Gastroesophageal sphincter (tissue), 4 donors: ENCODE data around the gene ITGBL1. TPM values are rescaled to one million over a fixed set of nuclear protein-coding genes. Genes with fewer than 3 reads are reported as not detected.
A peak's percentile ranks its signal among the peaks of the same experiment; 100 is the strongest.

ENCODE experiments used
- ATAC-seq: fragments of 150-250 bp; one replicate; pipeline ENCODE4 v1.9.1; 2016; ENCODE audit warnings: mild to moderate bottlenecking, moderate library complexity
- H3K27ac ChIP-seq, 4 donors: fragments of 200-600 bp; sonication (generic) in 3 of 4; 1 replicate in 3 of 4; 2 replicates in 1 of 4; pipeline ENCODE4 v1.5.1; 2016 to 2019
- H3K27me3 ChIP-seq: fragments of 200-600 bp; sonication (generic); one replicate; pipeline ENCODE4 v1.5.1; 2019
- H3K36me3 ChIP-seq, 2 donors: fragments of 200-600 bp; sonication (generic); one replicate each; pipeline ENCODE4 v1.5.1; 2019; ENCODE audit warnings: control low read depth in 1 of 2
- H3K4me1 ChIP-seq, 3 donors: fragments of 200-600 bp; sonication (generic); 1 replicate in 2 of 3; 2 replicates in 1 of 3; pipeline ENCODE4 v1.5.1; 2016 to 2019; ENCODE audit warnings: control low read depth in 2 of 3
- H3K4me3 ChIP-seq, 2 donors: fragments of 200-600 bp; sonication (generic); one replicate each; pipeline ENCODE4 v1.5.1; 2019; ENCODE audit warnings: mild to moderate bottlenecking in 1 of 2, moderate library complexity in 1 of 2
- H3K9me3 ChIP-seq, 3 donors: fragments of 200-600 bp; sonication (generic); one replicate each; pipeline ENCODE4 v1.5.1; 2017 to 2019; ENCODE audit warnings: control low read depth in 2 of 3
- CTCF ChIP-seq, 4 experiments: fragments of 200-600 bp in 2 of 4; fragments of 450-650 bp in 2 of 4; sonication (generic) in 1 of 4; IDR thresholded peaks; one replicate each; pipeline ENCODE4 v1.5.1; 2017 to 2019; ENCODE audit warnings: antibody characterized with exemption in 4 of 4, mild to moderate bottlenecking in 2 of 4, moderate library complexity in 2 of 4
- EP300 ChIP-seq: sonication (generic); formaldehyde crosslinking; IDR thresholded peaks from one replicate; pipeline ENCODE4 v1.6.1; 2017; ENCODE audit warnings: antibody characterized with exemption, mild to moderate bottlenecking
- POLR2A ChIP-seq, 2 donors: fragments of 450-650 bp; IDR thresholded peaks; one replicate each; pipeline ENCODE4 v1.6.1; 2017; ENCODE audit warnings: antibody characterized with exemption in 2 of 2, mild to moderate bottlenecking in 2 of 2, moderate library complexity in 1 of 2
- POLR2AphosphoS5 ChIP-seq: sonication (generic); formaldehyde crosslinking; IDR thresholded peaks from one replicate; pipeline ENCODE4 v1.6.1; 2017; ENCODE audit warnings: antibody characterized with exemption
- WGBS, 2 donors: methylation state at CpG; one replicate each; pipeline ENCODE4 v1.1.5; 2018; ENCODE audit warnings: low coverage in 1 of 2; 5-methylcytosine and 5-hydroxymethylcytosine counted together
- total RNA-seq, 4 donors: library from RNA; depleted of rRNA; stranded (reverse); fragments of >200 nt; gene quantifications; one replicate each; pipeline ENCODE4 v1.1.0, GENCODE V29; 2016

ITGBL1 gene
- total RNA-seq, 4 donors from 2014 or later, result 8.6 to 28.0 (median 12.8) TPM

GRCh38 chr13:101711307-101712025 lies 259.0 kb downstream of the ITGBL1 start:
- Histone ChIP-seq H3K36me3 (no peaks in the 10 kb centered on the region), H3K27ac (no peak overlapping the region), H3K4me3 (no peak overlapping the region), H3K4me1 (no peaks in the 10 kb centered on the region), H3K27me3 (no peaks in the 10 kb centered on the region), H3K9me3 (no peaks in the 10 kb centered on the region)
- TF ChIP-seq CTCF (IDR thresholded peaks at IDR 0.05) (no peak), POLR2A (IDR thresholded peaks at IDR 0.05) (no peak), EP300 (no peak), POLR2AphosphoS5 (no peak)
- ATAC-seq, result no peak
- WGBS, 2 donors, result 50 to 86% methylated on average over 1 to 2 of the region's 2 CpGs

- H3K9me3 ChIP-seq, result no peaks in the 10 kb centered on the region
- TF ChIP-seq POLR2AphosphoS5, result no peak
- WGBS, 2 donors, result 76 to 100% methylated on average over 2 of the region's 2 CpGs
Measured at GRCh38 chr13:101712026-101712348, 259.5 kb downstream of the ITGBL1 start.

GRCh38 chr13:101714195-101714594 lies 261.7 kb downstream of the ITGBL1 start:
- Histone ChIP-seq H3K4me3 (no peak overlapping the region), H3K36me3 (no peaks in the 10 kb centered on the region), H3K27me3 (no peaks in the 10 kb centered on the region), H3K27ac (no peak overlapping the region), H3K4me1 (no peaks in the 10 kb centered on the region), H3K9me3 (no peaks in the 10 kb centered on the region)
- WGBS, 2 donors, result 82 to 94% methylated on average over 3 of the region's 3 CpGs
- no peak for ATAC-seq
- TF ChIP-seq POLR2A (IDR thresholded peaks at IDR 0.05) (no peak), EP300 (no peak), CTCF (IDR thresholded peaks at IDR 0.05) (no peak), POLR2AphosphoS5 (no peak)

More at GRCh38 chr13:101712026-101712348, 259.5 kb downstream of the ITGBL1 start:
- H3K27ac ChIP-seq, result no peak overlapping the region
- H3K36me3 ChIP-seq, result no peaks in the 10 kb centered on the region
- no peaks in the 10 kb centered on the region for H3K27me3 ChIP-seq
- H3K4me3 ChIP-seq, result no peak overlapping the region
- H3K4me1 ChIP-seq, result no peaks in the 10 kb centered on the region
- ATAC-seq, result peak; percentile 46

- ATAC-seq, result no peak
- Histone ChIP-seq H3K27me3 (no peaks in the 10 kb centered on the region), H3K36me3 (no peaks in the 10 kb centered on the region), H3K4me1 (no peaks in the 10 kb centered on the region), H3K27ac (no peak overlapping the region), H3K4me3 (no peak overlapping the region), H3K9me3 (no peaks in the 10 kb centered on the region)
- no peak for TF ChIP-seq POLR2AphosphoS5
- no peak for TF ChIP-seq EP300
- TF ChIP-seq CTCF (IDR thresholded peaks at IDR 0.05), result no peak
- TF ChIP-seq POLR2A (IDR thresholded peaks at IDR 0.05), result no peak
- WGBS, 2 donors, result 80 to 94% methylated on average over 10 of the region's 10 CpGs
Measured at GRCh38 chr13:101717353-101717752, 264.9 kb downstream of the ITGBL1 start.

GRCh38 chr13:101718496-101718895 lies 266.0 kb downstream of the ITGBL1 start:
- no peaks in the 10 kb centered on the region for H3K27me3 ChIP-seq
- no peak for TF ChIP-seq CTCF (IDR thresholded peaks at IDR 0.05)
- TF ChIP-seq EP300, result no peak
- no peak for TF ChIP-seq POLR2A (IDR thresholded peaks at IDR 0.05)
- TF ChIP-seq POLR2AphosphoS5, result no peak
- 75 to 78% methylated on average over 3 of the region's 3 CpGs for WGBS, 2 donors
- H3K36me3 ChIP-seq, result no peaks in the 10 kb centered on the region
- H3K4me3 ChIP-seq, result no peak overlapping the region
- H3K9me3 ChIP-seq, result no peaks in the 10 kb centered on the region
- no peaks in the 10 kb centered on the region for H3K4me1 ChIP-seq
- no peak for ATAC-seq
- no peak overlapping the region for H3K27ac ChIP-seq
